Osteoblast (primary cell): ENCODE results near the gene KRT33B. TPM values are rescaled to one million over a fixed set of nuclear protein-coding genes. Genes with fewer than 3 reads are reported as not detected.
A peak's percentile ranks its signal among the peaks of the same experiment; 100 is the strongest.

ENCODE experiments used
- DNase-seq: peaks from one replicate; pipeline ENCODE4 v3.0.0; 2011; ENCODE audit warnings: low spot score, mixed read lengths; ENCODE audit not compliant: insufficient read length; ENCODE audit errors: missing footprints
- H2AFZ ChIP-seq: 2 replicates; pipeline ENCODE4 v1.6.0; 2011; ENCODE audit warnings: mild to moderate bottlenecking, low read length
- H3K27ac ChIP-seq: 2 replicates; pipeline ENCODE4 v1.5.1; 2011; ENCODE audit warnings: mild to moderate bottlenecking, low read depth, low read length, moderate library complexity
- H3K27me3 ChIP-seq: 2 replicates; pipeline ENCODE4 v1.6.0; 2012; ENCODE audit warnings: mild to moderate bottlenecking, control low read depth, inconsistent platforms, low read length, moderate library complexity; ENCODE audit not compliant: insufficient read depth
- H3K36me3 ChIP-seq: 2 replicates; pipeline ENCODE4 v1.5.1; 2011; ENCODE audit warnings: mild to moderate bottlenecking, low read length, control low read depth, moderate library complexity; ENCODE audit not compliant: insufficient read depth
- H3K4me1 ChIP-seq: 2 replicates; pipeline ENCODE4 v1.5.1; 2011; ENCODE audit warnings: mild to moderate bottlenecking, low read length, control low read depth, moderate library complexity; ENCODE audit not compliant: insufficient read depth
- H3K4me2 ChIP-seq: 2 replicates; pipeline ENCODE4 v1.6.0; 2011; ENCODE audit warnings: mild to moderate bottlenecking, low read length; ENCODE audit not compliant: insufficient read depth
- H3K4me3 ChIP-seq: fragments of 200-600 bp; sonication (generic); 3 replicates; pipeline ENCODE4 v1.5.1; 2012; ENCODE audit warnings: mild to moderate bottlenecking, low read length, inconsistent platforms; ENCODE audit not compliant: insufficient read depth
- H3K79me2 ChIP-seq: 2 replicates; pipeline ENCODE4 v1.6.0; 2012; ENCODE audit warnings: mild to moderate bottlenecking, low read length, control low read depth, inconsistent platforms; ENCODE audit not compliant: insufficient read depth
- H3K9me3 ChIP-seq: 2 replicates; pipeline ENCODE4 v1.5.1; 2011; ENCODE audit warnings: low read depth, low read length, control low read depth
- H4K20me1 ChIP-seq: 2 replicates; pipeline ENCODE4 v1.6.0; 2012; ENCODE audit warnings: mild to moderate bottlenecking, low read length, control low read depth; ENCODE audit not compliant: insufficient read depth
- CTCF ChIP-seq: IDR thresholded peaks from 2 replicates; pipeline ENCODE4 v1.5.1; 2011; ENCODE audit warnings: mild to moderate bottlenecking, low read depth, low read length, moderate library complexity; ENCODE audit errors: extremely low read depth
- total RNA-seq: library from RNA; depleted of rRNA; stranded (reverse); fragments of >200 nt; gene quantifications from 2 replicates; pipeline ENCODE4 v1.2.3, GENCODE V29; 2012

KRT33B gene
- total RNA-seq, 1 donor, result 1.1 TPM

- H3K9me3 ChIP-seq, result no peaks in the 10 kb centered on the region
- TF ChIP-seq CTCF, result no peak
- no peaks in the 10 kb centered on the region for H3K27me3 ChIP-seq
- H3K27ac ChIP-seq, result peak overlapping the region; percentile 36
- no peaks in the 10 kb centered on the region for H3K79me2 ChIP-seq
- DNase-seq, result no peak
- peaks cover 38% of the 10 kb centered on the region for H3K4me1 ChIP-seq
- H2AFZ ChIP-seq, result no peak overlapping the region
- no peaks in the 10 kb centered on the region for H3K36me3 ChIP-seq
- H3K4me3 ChIP-seq, result no peak overlapping the region
- H3K4me2 ChIP-seq, result no peak overlapping the region
- H4K20me1 ChIP-seq, result no peaks in the 10 kb centered on the region
Observed at GRCh38 chr17:41416479-41416878, 46.9 kb upstream of the KRT33B start.

- Histone ChIP-seq H3K9me3 (no peaks in the 10 kb centered on the region), H3K27ac (peak overlapping the region; percentile 36), H3K4me1 (peaks cover 34% of the 10 kb centered on the region), H3K36me3 (no peaks in the 10 kb centered on the region), H3K79me2 (no peaks in the 10 kb centered on the region), H3K4me3 (no peak overlapping the region), H3K4me2 (peak overlapping the region; percentile 25), H4K20me1 (no peaks in the 10 kb centered on the region), H3K27me3 (no peaks in the 10 kb centered on the region), H2AFZ (no peak overlapping the region)
- no peak for TF ChIP-seq CTCF
- peak; percentile 90 for DNase-seq
Observed at GRCh38 chr17:41415833-41416335, 46.3 kb upstream of the KRT33B start.

- H3K4me2 ChIP-seq, result no peak overlapping the region
- H3K4me1 ChIP-seq, result peaks cover 30% of the 10 kb centered on the region
- no peaks in the 10 kb centered on the region for H4K20me1 ChIP-seq
- H3K4me3 ChIP-seq, result no peak overlapping the region
- H3K36me3 ChIP-seq, result no peaks in the 10 kb centered on the region
- no peaks in the 10 kb centered on the region for H3K9me3 ChIP-seq
- no peak for DNase-seq
- TF ChIP-seq CTCF, result no peak
- H3K79me2 ChIP-seq, result no peaks in the 10 kb centered on the region
- no peak overlapping the region for H3K27ac ChIP-seq
- H3K27me3 ChIP-seq, result no peaks in the 10 kb centered on the region
- no peak overlapping the region for H2AFZ ChIP-seq
Observed at GRCh38 chr17:41415411-41415810, 45.8 kb upstream of the KRT33B start.

GRCh38 chr17:41413982-41414381 is 44.4 kb upstream of the KRT33B start:
- no peak for TF ChIP-seq CTCF
- Histone ChIP-seq H3K9me3 (no peaks in the 10 kb centered on the region), H3K4me3 (no peak overlapping the region), H4K20me1 (no peaks in the 10 kb centered on the region), H2AFZ (no peak overlapping the region), H3K27me3 (no peaks in the 10 kb centered on the region), H3K4me1 (peaks cover 21% of the 10 kb centered on the region), H3K4me2 (no peak overlapping the region), H3K79me2 (no peaks in the 10 kb centered on the region), H3K36me3 (no peaks in the 10 kb centered on the region), H3K27ac (no peak overlapping the region)
- DNase-seq, result no peak
